ENCODE measurements around the gene USP36. TPM values are rescaled to one million over a fixed set of nuclear protein-coding genes. Genes with fewer than 3 reads are reported as not detected.

Gene USP36
- total and polyA plus RNA-seq, 9 of the 15 experiments (the other 6 are each of a cell fraction or from before 2014, with no cell fraction given), result 6.4 to 72.8 (median 22.5) TPM

DNA sequence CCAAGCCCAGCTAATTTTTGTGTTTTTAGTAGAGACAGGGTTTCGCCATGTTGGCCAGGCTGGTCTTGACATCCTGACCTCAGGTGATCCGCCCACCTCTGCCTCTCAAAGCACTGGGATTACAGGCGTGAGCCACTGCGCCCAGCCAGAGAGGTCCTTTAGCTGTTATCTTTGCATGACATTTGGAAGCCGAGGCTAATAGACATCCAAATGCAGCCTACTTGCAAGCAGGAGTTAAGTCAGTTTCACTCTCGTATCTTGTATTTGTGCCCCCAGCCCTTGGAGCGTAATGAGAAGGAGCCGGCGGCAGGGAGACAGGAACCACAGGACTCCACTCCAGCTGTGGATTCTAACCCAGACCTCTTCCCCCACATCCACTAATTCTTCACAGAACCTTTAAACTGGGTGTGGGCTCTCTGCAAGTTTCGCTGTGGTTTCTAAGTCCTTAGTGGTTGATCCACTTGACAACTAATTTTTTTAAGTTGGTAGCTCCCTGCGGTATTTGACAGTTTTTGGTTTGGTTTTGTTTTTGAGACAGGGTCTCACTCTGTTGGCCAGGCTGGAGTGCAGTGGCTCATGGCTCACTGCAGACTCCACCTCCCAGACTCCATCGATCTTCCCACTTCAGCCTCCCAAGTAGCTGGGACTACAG, 55.5 kb downstream of the USP36 start (continued):
- TF ChIP-seq TRIM25 (IDR thresholded peaks at IDR 0.05; ENCODE audit: borderline replicate concordance) (no peak), ERF (CRISPR knock-in tag; IDR thresholded peaks at IDR 0.05) (no peak), ARID4B (CRISPR knock-in tag; IDR thresholded peaks at IDR 0.05) (no peak), KDM4B (IDR thresholded peaks at IDR 0.05; ENCODE audit: borderline replicate concordance in 2 of 2, low read depth in 1 of 2) (no peak), MTA2 (IDR thresholded peaks at IDR 0.05; ENCODE audit: low read depth) (peak; percentile 46; the same call in 1 of the 2 replicates), IFI16 (CRISPR knock-in tag; IDR thresholded peaks at IDR 0.05) (no peak), CXXC5 (CRISPR knock-in tag; IDR thresholded peaks at IDR 0.05) (peak; percentile 75), SOX6 (IDR thresholded peaks at IDR 0.05) (0 out of 2 replicates have a peak, but pooled peaks have one; percentile 34), ELF2 (CRISPR knock-in tag; IDR thresholded peaks at IDR 0.05) (no peak), CAMTA2 (CRISPR knock-in tag; conservative IDR thresholded peaks at IDR 0.05) (no peak), STAT5B (CRISPR knock-in tag; IDR thresholded peaks at IDR 0.05) (no peak), ZNF445 (CRISPR knock-in tag; IDR thresholded peaks at IDR 0.05; ENCODE audit: low read depth) (no peak), SMARCA4 (IDR thresholded peaks at IDR 0.05) (peak; percentile 62), ZFX (CRISPR knock-in tag; IDR thresholded peaks at IDR 0.05) (no peak), ZNF174 (CRISPR knock-in tag; IDR thresholded peaks at IDR 0.05) (no peak), PCBP2 (IDR thresholded peaks at IDR 0.05; ENCODE audit: low read depth, low read length, poor library complexity, severe bottlenecking) (no peak), DDX20 (tag; IDR thresholded peaks at IDR 0.05; ENCODE audit: low read depth) (no peak), FOXK2 (conservative IDR thresholded peaks at IDR 0.05 in 1 of 2, IDR thresholded peaks at IDR 0.05 in 1 of 2; ENCODE audit: low read depth in 2 of 2) (0 out of 4 replicates have a peak, but pooled peaks of 1 of the 2 experiments have one; percentile 14), NR2C1 (IDR thresholded peaks at IDR 0.05) (peak; percentile 34; the same call in 1 of the 2 replicates), NR2C1 (tag; IDR thresholded peaks at IDR 0.05) (peak; percentile 57; the same call in 1 of the 2 replicates), LARP7 (IDR thresholded peaks at IDR 0.05) (no peak), FOSL1 (tag; conservative IDR thresholded peaks at IDR 0.05) (no peak), ARID1B (IDR thresholded peaks at IDR 0.05) (peak; percentile 85), POLR2AphosphoS5 (IDR thresholded peaks at IDR 0.05; ENCODE audit: control insufficient read depth, insufficient read depth, low read depth, low read length) (peak; percentile 74; the same call in 1 of the 2 replicates), EP300 (IDR thresholded peaks at IDR 0.05; ENCODE audit: low read length) (0 out of 2 replicates have a peak, but pooled peaks have one; percentile 28), NFIC (IDR thresholded peaks at IDR 0.05) (peak; percentile 67)

All from K562 (cell line).